Mononuclear cell (primary cell): ENCODE measurements around the gene CNBD2. TPM values are rescaled to one million over a fixed set of nuclear protein-coding genes. Genes with fewer than 3 reads are reported as not detected.
"Not testable (repeated sequence)": the region's sequence is repeated elsewhere in the genome, so short reads cannot be mapped to it uniquely, and the experiment has no call there.

Source experiments
- H3K27me3 ChIP-seq: 2 replicates; pipeline ENCODE4 v1.6.0; 2011; ENCODE audit warnings: low read length, control low read depth; ENCODE audit not compliant: insufficient read depth
- H3K4me1 ChIP-seq: 2 replicates; pipeline ENCODE4 v1.5.1; 2011; ENCODE audit warnings: mild to moderate bottlenecking, low read length, control low read depth; ENCODE audit not compliant: insufficient read depth
- H3K4me3 ChIP-seq: 2 replicates; pipeline ENCODE4 v1.5.1; 2011; ENCODE audit warnings: mild to moderate bottlenecking, low read length, moderate library complexity
- H3K9me3 ChIP-seq: 2 replicates; pipeline ENCODE4 v1.5.1; 2011; ENCODE audit warnings: low read depth, mild to moderate bottlenecking, control low read depth, low read length
- total RNA-seq: library from RNA; depleted of rRNA; stranded (reverse); fragments of >200 nt; gene quantifications from one replicate; pipeline ENCODE4 v1.2.3, GENCODE V29; 2012

Gene CNBD2
- total RNA-seq, 1 donor: 11.3 TPM

GRCh38 chr20:35991142-35991771, 22.9 kb downstream of the CNBD2 start:
- peaks cover 2% of the 10 kb centered on the region for H3K27me3 ChIP-seq
- no peaks in the 10 kb centered on the region for H3K9me3 ChIP-seq
- H3K4me1 ChIP-seq: peaks cover 5% of the 10 kb centered on the region
- H3K4me3 ChIP-seq: no peak overlapping the region

GRCh38 chr20:35992713-35993335, 24.4 kb downstream of the CNBD2 start:
- no peaks in the 10 kb centered on the region for H3K9me3 ChIP-seq
- H3K27me3 ChIP-seq: peaks cover 2% of the 10 kb centered on the region
- no peak overlapping the region for H3K4me3 ChIP-seq
- H3K4me1 ChIP-seq: peaks cover 5% of the 10 kb centered on the region

GRCh38 chr20:35994994-35995453, 26.6 kb downstream of the CNBD2 start:
- Histone ChIP-seq H3K9me3 (no peaks in the 10 kb centered on the region), H3K4me3 (no peak overlapping the region), H3K27me3 (peaks cover 2% of the 10 kb centered on the region), H3K4me1 (peaks cover 5% of the 10 kb centered on the region)

GRCh38 chr20:35996492-35996891, 28.1 kb downstream of the CNBD2 start:
- H3K27me3 ChIP-seq, H3K4me1 ChIP-seq, H3K4me3 ChIP-seq, H3K9me3 ChIP-seq: not testable (repeated sequence)

GRCh38 chr20:36001331-36001730, 32.9 kb downstream of the CNBD2 start:
- not testable (repeated sequence) for H3K27me3 ChIP-seq, H3K4me1 ChIP-seq, H3K4me3 ChIP-seq, H3K9me3 ChIP-seq

GRCh38 chr20:36002855-36003254, 34.5 kb downstream of the CNBD2 start:
- no peak overlapping the region for H3K4me3 ChIP-seq
- H3K27me3 ChIP-seq: no peaks in the 10 kb centered on the region
- H3K4me1 ChIP-seq: no peaks in the 10 kb centered on the region
- H3K9me3 ChIP-seq: no peaks in the 10 kb centered on the region

GRCh38 chr20:36004045-36004444, 35.7 kb downstream of the CNBD2 start:
- Histone ChIP-seq H3K4me1 (no peaks in the 10 kb centered on the region), H3K27me3 (no peaks in the 10 kb centered on the region), H3K9me3 (no peaks in the 10 kb centered on the region), H3K4me3 (no peak overlapping the region)

- H3K9me3 ChIP-seq: no peaks in the 10 kb centered on the region
Measured at GRCh38 chr20:36008461-36009035, 40.2 kb downstream of the CNBD2 start.

GRCh38 chr20:36010076-36010475, 41.7 kb downstream of the CNBD2 start:
- H3K27me3 ChIP-seq: no peaks in the 10 kb centered on the region

More at GRCh38 chr20:36008461-36009035, 40.2 kb downstream of the CNBD2 start:
- H3K4me3 ChIP-seq: no peak overlapping the region
- H3K4me1 ChIP-seq: no peaks in the 10 kb centered on the region
- H3K27me3 ChIP-seq: no peaks in the 10 kb centered on the region

GRCh38 chr20:36010825-36011224, 42.4 kb downstream of the CNBD2 start:
- no peaks in the 10 kb centered on the region for H3K27me3 ChIP-seq
- no peak overlapping the region for H3K4me3 ChIP-seq
- H3K9me3 ChIP-seq: no peaks in the 10 kb centered on the region
- H3K4me1 ChIP-seq: no peaks in the 10 kb centered on the region

More at GRCh38 chr20:36010076-36010475, 41.7 kb downstream of the CNBD2 start:
- Histone ChIP-seq H3K4me3 (no peak overlapping the region), H3K9me3 (no peaks in the 10 kb centered on the region), H3K4me1 (no peaks in the 10 kb centered on the region)

- no peaks in the 10 kb centered on the region for H3K27me3 ChIP-seq
- H3K4me1 ChIP-seq: no peaks in the 10 kb centered on the region
- H3K9me3 ChIP-seq: no peaks in the 10 kb centered on the region
- no peak overlapping the region for H3K4me3 ChIP-seq
Measured at GRCh38 chr20:36015806-36016403, 47.5 kb downstream of the CNBD2 start.

GRCh38 chr20:36017048-36017951, 48.9 kb downstream of the CNBD2 start:
- H3K4me1 ChIP-seq: no peaks in the 10 kb centered on the region
- no peaks in the 10 kb centered on the region for H3K9me3 ChIP-seq
- no peaks in the 10 kb centered on the region for H3K27me3 ChIP-seq
- no peak overlapping the region for H3K4me3 ChIP-seq

- Histone ChIP-seq H3K9me3 (no peaks in the 10 kb centered on the region), H3K4me1 (no peaks in the 10 kb centered on the region), H3K4me3 (no peak overlapping the region), H3K27me3 (no peaks in the 10 kb centered on the region)
Measured at GRCh38 chr20:36018208-36018988, 50.0 kb downstream of the CNBD2 start.

- not testable (repeated sequence) for H3K4me1 ChIP-seq, H3K9me3 ChIP-seq, H3K27me3 ChIP-seq, H3K4me3 ChIP-seq
Measured at GRCh38 chr20:36026131-36026530, 57.7 kb downstream of the CNBD2 start.
